K562 (cell line): ENCODE results near the gene PDE1C.

Experiments
- CEBPZ ChIP-seq: fragments of 150-350 bp; IDR thresholded peaks from 2 replicates; pipeline ENCODE4 v1.6.1; 2014; ENCODE audit warnings: low read depth, mild to moderate bottlenecking, low read length, borderline replicate concordance
- MLLT1 ChIP-seq, 2 experiments: fragments of 450-650 bp; IDR thresholded peaks; 2 replicates each; pipeline ENCODE4 v1.6.1; 2016
- PHF20 ChIP-seq: fragments of 450-650 bp; IDR thresholded peaks from 2 replicates; pipeline ENCODE4 v1.6.1; 2018; ENCODE audit not compliant: partially characterized antibody
- POLR2H ChIP-seq: IDR thresholded peaks from 2 replicates; pipeline ENCODE4 v1.6.1; 2016; ENCODE audit warnings: missing genetic modification characterization, low read depth, mild to moderate bottlenecking, control low read depth, missing compliant biosample characterization, moderate library complexity
- PURB ChIP-seq: sonication (generic); formaldehyde crosslinking; IDR thresholded peaks from 2 replicates; pipeline ENCODE4 v1.9.0; 2021; ENCODE audit warnings: low read depth, mild to moderate bottlenecking, missing genetic modification reagents
- TCF7 ChIP-seq: sonication (generic); IDR thresholded peaks from 2 replicates; pipeline ENCODE4 v1.6.1; 2016; ENCODE audit warnings: antibody characterized with exemption, borderline replicate concordance
- ZBTB43 ChIP-seq: sonication (generic); formaldehyde crosslinking; IDR thresholded peaks from 2 replicates; pipeline ENCODE4 v1.8.0; 2023; ENCODE audit warnings: mild to moderate bottlenecking, missing genetic modification reagents

GRCh38 chr7:31761646-31762045 lies 308.6 kb downstream of the PDE1C start:
- no peak for TF ChIP-seq ZBTB43 (CRISPR knock-in tag)
- no peak for TF ChIP-seq TCF7
- TF ChIP-seq POLR2H (tag) = no peak
- TF ChIP-seq PURB (CRISPR knock-in tag) = no peak
- no peak for TF ChIP-seq PHF20
- no peak for TF ChIP-seq MLLT1 (IDR thresholded peaks at IDR 0.05)
- no peak for TF ChIP-seq CEBPZ
